DND-41 (cell line): ENCODE data around the gene AP1G2.

Experiments
- ATAC-seq: fragments of 200-7000 bp; cut with Tn5 transposase; 3 replicates; pipeline ENCODE4 v1.9.1; 2021; ENCODE audit warnings: low read depth; ENCODE audit not compliant: insufficient read depth
- DNase-seq: peaks from one replicate; pipeline ENCODE4 v3.0.0-alpha.2; 2020
- H2AFZ ChIP-seq: 2 replicates; pipeline ENCODE4 v1.6.0; 2012; ENCODE audit warnings: low read depth, low read length
- H3K27ac ChIP-seq: 2 replicates; pipeline ENCODE4 v1.5.1; 2012; ENCODE audit warnings: low read length, inconsistent platforms
- H3K27me3 ChIP-seq: fragments of 200-600 bp; sonication (generic); 2 replicates; pipeline ENCODE4 v1.6.0; 2012; ENCODE audit warnings: low read length, mild to moderate bottlenecking, inconsistent platforms; ENCODE audit not compliant: insufficient read depth, poor library complexity
- H3K36me3 ChIP-seq: 2 replicates; pipeline ENCODE4 v1.5.1; 2012; ENCODE audit warnings: low read length, inconsistent platforms; ENCODE audit not compliant: insufficient read depth
- H3K4me1 ChIP-seq: 2 replicates; pipeline ENCODE4 v1.5.1; 2012; ENCODE audit warnings: mild to moderate bottlenecking, low read length; ENCODE audit not compliant: insufficient read depth
- H3K4me2 ChIP-seq: 2 replicates; pipeline ENCODE4 v1.6.0; 2012; ENCODE audit warnings: mild to moderate bottlenecking, moderate library complexity, low read length, inconsistent platforms; ENCODE audit not compliant: insufficient read depth
- H3K4me3 ChIP-seq, 2 experiments: fragments of 200-600 bp in 1 of 2; shearing (Covaris generic) in 1 of 2; 2 replicates each; pipeline ENCODE4 v1.5.1; 2012 to 2016; ENCODE audit warnings: inconsistent platforms in 2 of 2, low read length in 2 of 2, mild to moderate bottlenecking in 2 of 2, low read depth in 1 of 2, moderate library complexity in 1 of 2
- H3K79me2 ChIP-seq: 2 replicates; pipeline ENCODE4 v1.6.0; 2012; ENCODE audit warnings: low read length, inconsistent platforms; ENCODE audit not compliant: insufficient read depth
- H3K9ac ChIP-seq: 2 replicates; pipeline ENCODE4 v1.6.0; 2012; ENCODE audit warnings: low read depth, mild to moderate bottlenecking, inconsistent platforms, low read length, moderate library complexity
- H3K9me3 ChIP-seq: 2 replicates; pipeline ENCODE4 v1.5.1; 2012; ENCODE audit warnings: low read length, moderate library complexity, mild to moderate bottlenecking, inconsistent platforms; ENCODE audit not compliant: insufficient read depth, severe bottlenecking
- H4K20me1 ChIP-seq: 2 replicates; pipeline ENCODE4 v1.6.0; 2012; ENCODE audit warnings: low read length; ENCODE audit not compliant: insufficient read depth
- EZH2 ChIP-seq: IDR thresholded peaks from 3 replicates; pipeline ENCODE4 v1.6.1; 2012; ENCODE audit warnings: borderline replicate concordance, low read depth, mild to moderate bottlenecking, moderate library complexity, low read length, inconsistent platforms; ENCODE audit not compliant: severe bottlenecking
- TF ChIP-seq, protein P1 (sequence below): IDR thresholded peaks from 2 replicates; pipeline ENCODE4 v1.5.1; 2012; ENCODE audit warnings: borderline replicate concordance, low read length, moderate library complexity, mild to moderate bottlenecking; ENCODE audit not compliant: poor library complexity, severe bottlenecking; ENCODE audit errors: extremely low read depth

Gene AP1G2

GRCh38 chr14:23545740-23546365 lies 21.7 kb downstream of the AP1G2 start:
- peaks cover 7% of the 10 kb centered on the region for H3K79me2 ChIP-seq
- H3K9me3 ChIP-seq, result no peaks in the 10 kb centered on the region
- H3K4me1 ChIP-seq, result peaks cover 12% of the 10 kb centered on the region
- H3K4me2 ChIP-seq, result no peak overlapping the region
- no peak overlapping the region for H3K9ac ChIP-seq
- H3K4me3 ChIP-seq, result no peak overlapping the region
- TF ChIP-seq EZH2, result no peak
- TF ChIP-seq, protein P1, sequence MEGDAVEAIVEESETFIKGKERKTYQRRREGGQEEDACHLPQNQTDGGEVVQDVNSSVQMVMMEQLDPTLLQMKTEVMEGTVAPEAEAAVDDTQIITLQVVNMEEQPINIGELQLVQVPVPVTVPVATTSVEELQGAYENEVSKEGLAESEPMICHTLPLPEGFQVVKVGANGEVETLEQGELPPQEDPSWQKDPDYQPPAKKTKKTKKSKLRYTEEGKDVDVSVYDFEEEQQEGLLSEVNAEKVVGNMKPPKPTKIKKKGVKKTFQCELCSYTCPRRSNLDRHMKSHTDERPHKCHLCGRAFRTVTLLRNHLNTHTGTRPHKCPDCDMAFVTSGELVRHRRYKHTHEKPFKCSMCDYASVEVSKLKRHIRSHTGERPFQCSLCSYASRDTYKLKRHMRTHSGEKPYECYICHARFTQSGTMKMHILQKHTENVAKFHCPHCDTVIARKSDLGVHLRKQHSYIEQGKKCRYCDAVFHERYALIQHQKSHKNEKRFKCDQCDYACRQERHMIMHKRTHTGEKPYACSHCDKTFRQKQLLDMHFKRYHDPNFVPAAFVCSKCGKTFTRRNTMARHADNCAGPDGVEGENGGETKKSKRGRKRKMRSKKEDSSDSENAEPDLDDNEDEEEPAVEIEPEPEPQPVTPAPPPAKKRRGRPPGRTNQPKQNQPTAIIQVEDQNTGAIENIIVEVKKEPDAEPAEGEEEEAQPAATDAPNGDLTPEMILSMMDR, result no peak
- no peaks in the 10 kb centered on the region for H3K27me3 ChIP-seq
- H3K36me3 ChIP-seq, result no peaks in the 10 kb centered on the region
- ATAC-seq (no peak), DNase-seq (no peak)
- H2AFZ ChIP-seq, result no peak overlapping the region
- no peak overlapping the region for H3K27ac ChIP-seq
- H4K20me1 ChIP-seq, result no peaks in the 10 kb centered on the region

DNA sequence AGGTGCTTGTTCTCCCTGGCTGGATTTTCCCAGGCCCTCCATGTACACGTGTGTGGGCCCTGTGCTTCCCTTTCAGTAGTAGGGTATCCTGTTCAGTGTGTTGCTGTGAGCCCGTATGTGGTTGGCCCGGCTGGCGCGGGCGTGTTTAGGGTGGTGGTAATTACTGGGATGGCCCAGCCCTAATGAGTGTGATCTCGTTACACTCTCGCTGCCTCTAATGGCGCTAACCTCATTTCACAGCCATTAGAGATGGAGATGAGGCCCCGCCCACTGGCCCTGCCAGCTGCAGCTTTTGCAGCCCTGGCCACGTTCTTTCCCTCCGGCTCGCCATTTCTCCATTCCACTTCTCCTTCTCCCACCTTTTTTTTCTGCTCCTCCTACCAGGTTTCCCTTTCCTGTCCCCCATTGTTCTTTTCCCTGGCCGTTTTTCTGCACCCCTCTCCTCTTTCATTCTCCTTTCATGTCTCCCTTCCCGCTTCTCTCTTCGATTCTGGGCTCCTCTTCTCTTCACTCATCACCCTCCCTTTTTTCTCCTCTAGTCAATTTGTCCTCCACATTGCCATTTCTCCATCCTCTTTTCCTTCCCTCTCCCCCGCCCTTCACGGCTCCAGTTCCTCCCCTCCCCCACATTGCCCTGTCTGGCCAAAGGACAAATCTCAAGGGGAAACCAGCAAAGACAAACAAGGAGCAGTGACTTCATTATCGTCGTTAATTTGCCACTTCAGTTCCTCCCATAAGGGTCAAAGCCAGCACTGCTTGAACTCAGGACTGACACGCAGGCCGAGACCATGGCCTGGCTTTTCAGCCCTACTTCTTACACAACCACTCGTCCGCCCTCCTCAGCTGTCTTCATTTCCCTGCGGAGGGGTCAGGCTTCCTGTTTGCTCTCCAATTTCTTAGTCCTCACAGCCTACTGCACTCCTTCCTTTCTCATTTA lies 22.8 kb downstream of the AP1G2 start:
- Histone ChIP-seq H3K36me3 (no peaks in the 10 kb centered on the region), H3K4me2 (no peak overlapping the region), H3K27me3 (no peaks in the 10 kb centered on the region), H3K9ac (no peak overlapping the region), H3K27ac (no peak overlapping the region), H3K79me2 (no peaks in the 10 kb centered on the region), H4K20me1 (no peaks in the 10 kb centered on the region), H3K4me1 (peaks cover 1% of the 10 kb centered on the region; the same call in 1 of the 2 replicates), H3K9me3 (no peaks in the 10 kb centered on the region), H2AFZ (no peak overlapping the region), H3K4me3 (no peak overlapping the region)
- no peak for DNase-seq
- ATAC-seq, result no peak
- TF ChIP-seq, protein P1, result no peak
- no peak for TF ChIP-seq EZH2

DNA sequence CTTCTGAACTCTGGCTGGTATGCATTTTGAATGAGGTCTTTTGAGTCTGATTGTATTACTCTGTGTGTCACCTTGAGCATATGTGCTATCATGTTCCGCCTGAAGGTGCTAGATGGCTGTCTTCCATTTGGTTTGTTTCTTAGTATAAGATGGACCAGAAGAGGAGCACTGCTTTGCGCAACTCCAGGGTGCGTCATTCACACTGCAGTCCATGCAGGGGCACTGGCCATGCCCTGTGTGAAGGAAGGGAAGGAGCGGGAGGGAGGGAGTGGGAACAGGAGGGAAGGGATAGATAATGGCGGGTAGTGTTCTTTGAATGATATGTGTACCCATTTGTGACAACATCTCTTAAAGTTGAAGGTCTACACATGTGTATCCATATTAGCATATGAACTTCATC lies 24.2 kb downstream of the AP1G2 start:
- Histone ChIP-seq H2AFZ (no peak overlapping the region), H3K4me3 (no peak overlapping the region), H3K4me1 (no peaks in the 10 kb centered on the region), H3K27ac (no peak overlapping the region), H3K4me2 (no peak overlapping the region), H3K27me3 (no peaks in the 10 kb centered on the region), H3K9ac (no peak overlapping the region), H3K36me3 (no peaks in the 10 kb centered on the region), H3K79me2 (no peaks in the 10 kb centered on the region), H4K20me1 (no peaks in the 10 kb centered on the region; the same call in 1 of the 2 replicates), H3K9me3 (no peaks in the 10 kb centered on the region)
- TF ChIP-seq, protein P1, result no peak
- TF ChIP-seq EZH2, result no peak
- DNase-seq, result no peak
- no peak for ATAC-seq
